Skeletal muscle satellite cell (primary cell): ENCODE results near the gene IL21R. TPM values are rescaled to one million over a fixed set of nuclear protein-coding genes. Genes with fewer than 3 reads are reported as not detected.

ENCODE experiments used
- H3K27me3 ChIP-seq: 2 replicates; pipeline ENCODE4 v1.7.0; 2013; ENCODE audit warnings: low read length; ENCODE audit not compliant: control insufficient read depth, insufficient read depth
- H3K36me3 ChIP-seq: 2 replicates; pipeline ENCODE4 v1.7.0; 2013; ENCODE audit warnings: mild to moderate bottlenecking, control low read depth, low read length; ENCODE audit not compliant: insufficient read depth
- H3K4me1 ChIP-seq: 2 replicates; pipeline ENCODE4 v1.7.0; 2013; ENCODE audit warnings: low read length; ENCODE audit not compliant: control insufficient read depth, insufficient read depth
- H3K4me2 ChIP-seq: 2 replicates; pipeline ENCODE4 v1.7.0; 2013; ENCODE audit warnings: mild to moderate bottlenecking, low read length
- H3K4me3 ChIP-seq: 2 replicates; pipeline ENCODE4 v1.7.0; 2013; ENCODE audit warnings: low read length
- H3K9ac ChIP-seq: 2 replicates; pipeline ENCODE4 v1.7.0; 2013; ENCODE audit warnings: mild to moderate bottlenecking, low read depth, low read length, moderate library complexity
- H3K9me3 ChIP-seq: replicated peaks from 2 replicates; pipeline ENCODE4 v1.7.0; 2013; ENCODE audit warnings: mild to moderate bottlenecking, control low read depth, low read length
- total RNA-seq: library from RNA; depleted of rRNA; stranded (reverse); fragments of >200 nt; gene quantifications from 2 replicates; pipeline ENCODE4 v1.2.3, GENCODE V29; 2012; rRNA removed

The IL21R gene
- 3.1 and 9.9 TPM in 2 replicates for total RNA-seq

GRCh38 chr16:27401768-27402568 is at the start of gene IL21R:
Gene IL21R (plus strand): TSS chr16:27402174. CDS start chr16:27430072, 27,898 bp downstream.
- Histone ChIP-seq H3K9me3 (no peaks in the 10 kb centered on the region), H3K9ac (peak within 1 kb of the TSS; percentile 85), H3K36me3 (no peaks in the 10 kb centered on the region), H3K4me1 (peaks cover 63% of the 10 kb centered on the region), H3K27me3 (no peaks in the 10 kb centered on the region), H3K4me3 (peak within 1 kb of the TSS; percentile 63), H3K4me2 (peak within 1 kb of the TSS; percentile 82)

GRCh38 chr16:27353853-27354252 is 48.1 kb upstream of the IL21R start:
- peaks cover 65% of the 10 kb centered on the region for H3K36me3 ChIP-seq

GRCh38 chr16:27355610-27356009 is 46.4 kb upstream of the IL21R start:
- peaks cover 67% of the 10 kb centered on the region for H3K36me3 ChIP-seq
- no peaks in the 10 kb centered on the region for H3K4me1 ChIP-seq
- no peak overlapping the region for H3K4me3 ChIP-seq
- no peak overlapping the region for H3K9ac ChIP-seq
- peaks cover 4% of the 10 kb centered on the region for H3K9me3 ChIP-seq
- H3K4me2 ChIP-seq: no peak overlapping the region
- H3K27me3 ChIP-seq: no peaks in the 10 kb centered on the region

More at GRCh38 chr16:27353853-27354252, 48.1 kb upstream of the IL21R start:
- Histone ChIP-seq H3K4me1 (no peaks in the 10 kb centered on the region), H3K9me3 (no peaks in the 10 kb centered on the region), H3K4me2 (no peak overlapping the region), H3K9ac (no peak overlapping the region), H3K27me3 (no peaks in the 10 kb centered on the region), H3K4me3 (no peak overlapping the region)

GRCh38 chr16:27356794-27357193 is 45.2 kb upstream of the IL21R start:
- Histone ChIP-seq H3K4me2 (no peak overlapping the region), H3K9ac (no peak overlapping the region), H3K36me3 (peaks cover 62% of the 10 kb centered on the region), H3K27me3 (no peaks in the 10 kb centered on the region), H3K4me1 (no peaks in the 10 kb centered on the region), H3K4me3 (no peak overlapping the region), H3K9me3 (peaks cover 4% of the 10 kb centered on the region)

GRCh38 chr16:27359051-27359450 is 42.9 kb upstream of the IL21R start:
- no peaks in the 10 kb centered on the region for H3K27me3 ChIP-seq
- no peak overlapping the region for H3K4me3 ChIP-seq
- no peaks in the 10 kb centered on the region for H3K4me1 ChIP-seq
- H3K9me3 ChIP-seq: peaks cover 4% of the 10 kb centered on the region
- no peak overlapping the region for H3K9ac ChIP-seq
- H3K4me2 ChIP-seq: no peak overlapping the region
- H3K36me3 ChIP-seq: peaks cover 67% of the 10 kb centered on the region

GRCh38 chr16:27359615-27360014 is 42.4 kb upstream of the IL21R start:
- Histone ChIP-seq H3K27me3 (no peaks in the 10 kb centered on the region), H3K36me3 (peaks cover 61% of the 10 kb centered on the region), H3K4me1 (no peaks in the 10 kb centered on the region)

GRCh38 chr16:27361987-27362386 is 40.0 kb upstream of the IL21R start:
- Histone ChIP-seq H3K4me1 (peaks cover 13% of the 10 kb centered on the region), H3K9me3 (peaks cover 4% of the 10 kb centered on the region), H3K27me3 (no peaks in the 10 kb centered on the region), H3K4me2 (no peak overlapping the region), H3K9ac (no peak overlapping the region), H3K4me3 (no peak overlapping the region), H3K36me3 (peaks cover 44% of the 10 kb centered on the region)

More at GRCh38 chr16:27359615-27360014, 42.4 kb upstream of the IL21R start:
- no peak overlapping the region for H3K4me3 ChIP-seq
- H3K4me2 ChIP-seq: no peak overlapping the region
- peaks cover 4% of the 10 kb centered on the region for H3K9me3 ChIP-seq
- no peak overlapping the region for H3K9ac ChIP-seq

GRCh38 chr16:27362570-27363245 is 39.3 kb upstream of the IL21R start:
- peaks cover 19% of the 10 kb centered on the region for H3K4me1 ChIP-seq
- H3K9ac ChIP-seq: no peak overlapping the region
- H3K4me3 ChIP-seq: no peak overlapping the region
- H3K27me3 ChIP-seq: no peaks in the 10 kb centered on the region
- H3K36me3 ChIP-seq: peaks cover 42% of the 10 kb centered on the region
- H3K4me2 ChIP-seq: no peak overlapping the region
- H3K9me3 ChIP-seq: peaks cover 4% of the 10 kb centered on the region

- Histone ChIP-seq H3K4me1 (peaks cover 23% of the 10 kb centered on the region), H3K9ac (no peak overlapping the region), H3K27me3 (no peaks in the 10 kb centered on the region), H3K4me2 (no peak overlapping the region), H3K4me3 (no peak overlapping the region), H3K9me3 (peaks cover 4% of the 10 kb centered on the region), H3K36me3 (peaks cover 39% of the 10 kb centered on the region)
Measured at GRCh38 chr16:27363246-27363632, 38.7 kb upstream of the IL21R start.

GRCh38 chr16:27363797-27364196 is 38.2 kb upstream of the IL21R start:
- Histone ChIP-seq H3K9me3 (peaks cover 4% of the 10 kb centered on the region), H3K36me3 (peaks cover 34% of the 10 kb centered on the region)

GRCh38 chr16:27364493-27365141 is 37.4 kb upstream of the IL21R start:
- H3K4me1 ChIP-seq: peaks cover 25% of the 10 kb centered on the region
- no peaks in the 10 kb centered on the region for H3K27me3 ChIP-seq
- H3K36me3 ChIP-seq: peaks cover 25% of the 10 kb centered on the region
- H3K4me2 ChIP-seq: no peak overlapping the region
- no peak overlapping the region for H3K9ac ChIP-seq
- H3K9me3 ChIP-seq: no peaks in the 10 kb centered on the region
- H3K4me3 ChIP-seq: no peak overlapping the region

More at GRCh38 chr16:27363797-27364196, 38.2 kb upstream of the IL21R start:
- Histone ChIP-seq H3K27me3 (no peaks in the 10 kb centered on the region), H3K9ac (no peak overlapping the region), H3K4me3 (no peak overlapping the region), H3K4me2 (no peak overlapping the region), H3K4me1 (peaks cover 23% of the 10 kb centered on the region)
